ENCODE results near the gene NPFF.

GRCh38 chr12:53493610-53494391, 13.5 kb downstream of the NPFF start:
- TF ChIP-seq POLR2A (IDR thresholded peaks at IDR 0.05) (no peak), CTCF (IDR thresholded peaks at IDR 0.05) (no peak), EP300 (IDR thresholded peaks at IDR 0.05) (no peak), POLR2AphosphoS5 (IDR thresholded peaks at IDR 0.05) (no peak)

Data from sigmoid colon (tissue), 4 donors.